ENCODE data around the gene SPIRE1. TPM values are rescaled to one million over a fixed set of nuclear protein-coding genes. Genes with fewer than 3 reads are reported as not detected.

SPIRE1 gene
- total RNA-seq, 4 donors from 2014 or later, result 25.3 to 39.5 (median 30.6) TPM

GRCh38 chr18:12517142-12517825, 140.6 kb downstream of the SPIRE1 start:
- no peak for TF ChIP-seq POLR2A (IDR thresholded peaks at IDR 0.05)
- no peak for TF ChIP-seq CTCF (IDR thresholded peaks at IDR 0.05)
- no peak for DNase-seq
- no peaks in the 10 kb centered on the region for H3K27me3 ChIP-seq
- intact Hi-C loops (cut with DNase I), result no loop called here
- H3K9me3 ChIP-seq, result no peaks in the 10 kb centered on the region
- no peak overlapping the region for H3K4me3 ChIP-seq (replicated peaks in 1 of 3)
- WGBS, 2 donors, result 94 to 98% methylated on average over 1 of the region's 1 CpG
- no peaks in the 10 kb centered on the region for H3K4me1 ChIP-seq
- no peaks in the 10 kb centered on the region for H3K36me3 ChIP-seq
- no peak overlapping the region for H3K27ac ChIP-seq

- TF ChIP-seq POLR2A (IDR thresholded peaks at IDR 0.05) (no peak), CTCF (IDR thresholded peaks at IDR 0.05) (no peak)
- no peaks in the 10 kb centered on the region for H3K27me3 ChIP-seq
- no peak overlapping the region for H3K4me3 ChIP-seq (replicated peaks in 1 of 3)
- no peaks in the 10 kb centered on the region for H3K4me1 ChIP-seq
- 77 to 79% methylated on average over 4 of the region's 4 CpGs for WGBS, 2 donors
- intact Hi-C loops (cut with DNase I), result no loop called here
- no peaks in the 10 kb centered on the region for H3K9me3 ChIP-seq
- no peak for DNase-seq
- no peaks in the 10 kb centered on the region for H3K36me3 ChIP-seq
- no peak overlapping the region for H3K27ac ChIP-seq
Observed at GRCh38 chr18:12516049-12516630, 141.8 kb downstream of the SPIRE1 start.

GRCh38 chr18:12515550-12515949, 142.4 kb downstream of the SPIRE1 start:
- Histone ChIP-seq H3K9me3 (no peaks in the 10 kb centered on the region), H3K27ac (no peak overlapping the region), H3K4me3 (replicated peaks in 1 of 3) (no peak overlapping the region), H3K27me3 (no peaks in the 10 kb centered on the region), H3K4me1 (no peaks in the 10 kb centered on the region), H3K36me3 (no peaks in the 10 kb centered on the region)
- TF ChIP-seq POLR2A (IDR thresholded peaks at IDR 0.05) (no peak), CTCF (IDR thresholded peaks at IDR 0.05) (no peak)
- 82% methylated on average over 2 of the region's 2 CpGs for WGBS, 2 donors
- DNase-seq, result no peak
- intact Hi-C loops (cut with DNase I), result no loop called here

GRCh38 chr18:12507007-12507406, 150.9 kb downstream of the SPIRE1 start:
- H3K36me3 ChIP-seq, result peaks cover 0 to 3% of the 10 kb centered on the region in 2 donors
- TF ChIP-seq POLR2A (IDR thresholded peaks at IDR 0.05) (no peak), CTCF (IDR thresholded peaks at IDR 0.05) (no peak)
- no peaks in the 10 kb centered on the region for H3K4me1 ChIP-seq
- H3K27ac ChIP-seq, result no peak overlapping the region
- WGBS, 2 donors, result 90 to 91% methylated on average over 5 of the region's 5 CpGs
- no peak overlapping the region for H3K4me3 ChIP-seq (replicated peaks in 1 of 3)
- no peaks in the 10 kb centered on the region for H3K9me3 ChIP-seq
- intact Hi-C loops (cut with DNase I), result no loop called here
- DNase-seq, result no peak
- no peaks in the 10 kb centered on the region for H3K27me3 ChIP-seq

- TF ChIP-seq POLR2A (IDR thresholded peaks at IDR 0.05), result no peak
- TF ChIP-seq CTCF (IDR thresholded peaks at IDR 0.05), result no peak
- intact Hi-C loops (cut with DNase I), result no loop called here
- Histone ChIP-seq H3K9me3 (no peaks in the 10 kb centered on the region), H3K27me3 (no peaks in the 10 kb centered on the region), H3K4me3 (replicated peaks in 1 of 3) (no peak overlapping the region), H3K36me3 (peaks cover 0 to 3% of the 10 kb centered on the region in 2 donors), H3K4me1 (no peaks in the 10 kb centered on the region), H3K27ac (no peak overlapping the region)
- DNase-seq, result no peak
- WGBS, 2 donors, result 96 to 98% methylated on average over 6 of the region's 6 CpGs
Observed at GRCh38 chr18:12500986-12501385, 156.9 kb downstream of the SPIRE1 start.
